K562 (cell line): ENCODE results near the gene RPS6KL1. TPM values are rescaled to one million over a fixed set of nuclear protein-coding genes. Genes with fewer than 3 reads are reported as not detected.

Experiments
- KDM5B ChIP-seq: fragments of 200-600 bp; sonication (generic); IDR thresholded peaks from 2 replicates; pipeline ENCODE4 v1.6.1; 2012; ENCODE audit warnings: low read depth, mild to moderate bottlenecking, moderate library complexity, low read length, control low read depth, inconsistent platforms; ENCODE audit not compliant: insufficient replicate concordance
- MECOM ChIP-seq: fragments of 250-450 bp; sonication (Bioruptor Pico); IDR thresholded peaks from 2 replicates; pipeline ENCODE4 v1.8.0; 2022; ENCODE audit warnings: inconsistent platforms
- NR2C2 ChIP-seq, 2 experiments: fragments of 200-800 bp in 1 of 2; sonication (Bioruptor generic) in 1 of 2; sonication (generic) in 1 of 2; formaldehyde crosslinking in 1 of 2; IDR thresholded peaks; 2 replicates each; pipeline versions ENCODE4 v1.6.1 to v1.8.0; 2016 to 2022; ENCODE audit warnings: mild to moderate bottlenecking in 1 of 2, missing compliant biosample characterization in 1 of 2, missing genetic modification characterization in 1 of 2, missing genetic modification reagents in 1 of 2
- PYGO2 ChIP-seq: fragments of 450-650 bp; IDR thresholded peaks from 2 replicates; pipeline ENCODE4 v1.6.1; 2016; ENCODE audit warnings: mild to moderate bottlenecking, missing genetic modification characterization, moderate library complexity, missing compliant biosample characterization
- XRCC4 ChIP-seq: IDR thresholded peaks from one replicate; pipeline ENCODE4 v1.6.1; 2011; ENCODE audit not compliant: insufficient read depth, insufficient read length; ENCODE audit errors: extremely low read depth
- ZFP1 ChIP-seq: fragments of 450-650 bp; formaldehyde crosslinking; IDR thresholded peaks from 2 replicates; pipeline ENCODE4 v1.4.0; 2020; ENCODE audit warnings: mild to moderate bottlenecking, mixed read lengths
- polyA plus RNA-seq, 8 experiments: library from polyadenylated mRNA; depleted of rRNA in 4 of 8; stranded (reverse) in 5 of 8; unstranded in 3 of 8; fragments of >200 nt; fragmentation: Nextera tagmentation in 2 of 8; fragmentation: Illumina TruSeq in 1 of 8; extraction: Ambion mirVana in 2 of 8; extraction: Trizol in 1 of 8; gene quantifications; 2 replicates each; pipeline versions ENCODE4 v1.2.1 to v1.2.3, GENCODE V29; 2011 to 2014; ENCODE audit warnings: inconsistent platforms in 1 of 8, missing spikeins in 1 of 8
- total RNA-seq, 7 experiments: library from RNA; depleted of rRNA in 6 of 7; stranded (reverse); fragments of >200 nt in 6 of 7; fragmentation: Illumina TruSeq in 2 of 7; extraction: Trizol in 2 of 7; gene quantifications; 2 replicates each; pipeline versions ENCODE4 v1.2.1 to v1.2.3, GENCODE V29; 2011 to 2021; ENCODE audit warnings: low replicate concordance in 1 of 7
- TF ChIP-seq, protein P1 (sequence below), 2 experiments: IDR thresholded peaks; 2 replicates each; pipeline ENCODE4 v1.6.1; 2012; ENCODE audit warnings: improper control_type of control experiment in 2 of 2, low read depth in 2 of 2, low read length in 2 of 2, borderline replicate concordance in 1 of 2
- TF ChIP-seq, protein P2 (sequence below): fragments of 250-450 bp; sonication (Bioruptor Pico); IDR thresholded peaks from 2 replicates; pipeline ENCODE4 v1.8.0; 2021; ENCODE audit warnings: mild to moderate bottlenecking, moderate library complexity
- TF ChIP-seq, protein P3 (sequence below): IDR thresholded peaks from 2 replicates; pipeline ENCODE4 v1.6.1; 2011; ENCODE audit warnings: borderline replicate concordance, low read depth, mild to moderate bottlenecking, moderate library complexity, low read length; ENCODE audit not compliant: insufficient read depth, poor library complexity, severe bottlenecking
- TF ChIP-seq, protein P4 (sequence below), 2 experiments: IDR thresholded peaks; 2 replicates each; pipeline ENCODE4 v1.6.1; 2011; ENCODE audit warnings: borderline replicate concordance in 1 of 2, control low read depth in 1 of 2, low read depth in 1 of 2, low read length in 1 of 2, mild to moderate bottlenecking in 1 of 2, mixed read lengths in 1 of 2, moderate library complexity in 1 of 2; ENCODE audit not compliant: insufficient read depth in 1 of 2, insufficient read length in 1 of 2, poor library complexity in 1 of 2, severe bottlenecking in 1 of 2; ENCODE audit errors: extremely low read depth in 1 of 2

The RPS6KL1 gene
- total and polyA plus RNA-seq, 9 of the 15 experiments (the other 6 are each of a cell fraction or from before 2014, with no cell fraction given) = 0.91 to 15.5 (median 8.1) TPM

DNA sequence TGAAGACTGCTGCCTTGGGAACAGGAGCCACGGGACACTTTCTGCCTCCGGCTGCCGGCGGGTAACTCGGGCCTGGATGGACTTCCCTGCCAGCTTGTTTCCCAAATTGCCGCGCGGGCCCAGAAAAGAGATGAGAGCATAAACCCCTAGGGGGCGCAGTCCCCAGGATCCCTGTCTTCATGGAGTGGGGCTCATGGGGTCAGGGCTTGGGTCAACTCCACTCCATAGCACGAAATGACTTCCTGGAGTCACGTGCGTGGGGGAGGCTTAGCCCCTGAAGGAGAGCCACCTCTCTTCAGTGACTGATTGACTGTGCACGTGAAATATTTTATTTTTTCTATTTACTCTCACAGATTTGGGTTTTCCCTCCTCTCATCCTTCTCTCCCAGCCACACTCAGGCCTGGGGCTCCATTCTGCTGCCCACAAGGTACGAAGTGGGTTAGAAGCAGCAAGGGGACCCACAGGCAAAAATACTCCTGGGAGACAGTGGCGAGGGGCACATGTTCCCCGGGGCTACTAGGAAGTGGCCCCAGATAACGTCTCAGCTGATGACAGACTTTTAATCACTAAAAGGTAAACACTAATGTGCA lies 22.3 kb upstream of the RPS6KL1 start (continued):
- TF ChIP-seq, protein P1, sequence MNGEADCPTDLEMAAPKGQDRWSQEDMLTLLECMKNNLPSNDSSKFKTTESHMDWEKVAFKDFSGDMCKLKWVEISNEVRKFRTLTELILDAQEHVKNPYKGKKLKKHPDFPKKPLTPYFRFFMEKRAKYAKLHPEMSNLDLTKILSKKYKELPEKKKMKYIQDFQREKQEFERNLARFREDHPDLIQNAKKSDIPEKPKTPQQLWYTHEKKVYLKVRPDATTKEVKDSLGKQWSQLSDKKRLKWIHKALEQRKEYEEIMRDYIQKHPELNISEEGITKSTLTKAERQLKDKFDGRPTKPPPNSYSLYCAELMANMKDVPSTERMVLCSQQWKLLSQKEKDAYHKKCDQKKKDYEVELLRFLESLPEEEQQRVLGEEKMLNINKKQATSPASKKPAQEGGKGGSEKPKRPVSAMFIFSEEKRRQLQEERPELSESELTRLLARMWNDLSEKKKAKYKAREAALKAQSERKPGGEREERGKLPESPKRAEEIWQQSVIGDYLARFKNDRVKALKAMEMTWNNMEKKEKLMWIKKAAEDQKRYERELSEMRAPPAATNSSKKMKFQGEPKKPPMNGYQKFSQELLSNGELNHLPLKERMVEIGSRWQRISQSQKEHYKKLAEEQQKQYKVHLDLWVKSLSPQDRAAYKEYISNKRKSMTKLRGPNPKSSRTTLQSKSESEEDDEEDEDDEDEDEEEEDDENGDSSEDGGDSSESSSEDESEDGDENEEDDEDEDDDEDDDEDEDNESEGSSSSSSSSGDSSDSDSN (IDR thresholded peaks at IDR 0.05; ENCODE audit: borderline replicate concordance in 1 of 2, low read depth in 2 of 2, low read length in 2 of 2) = no peak
- TF ChIP-seq MECOM = no peak
- TF ChIP-seq, protein P2, sequence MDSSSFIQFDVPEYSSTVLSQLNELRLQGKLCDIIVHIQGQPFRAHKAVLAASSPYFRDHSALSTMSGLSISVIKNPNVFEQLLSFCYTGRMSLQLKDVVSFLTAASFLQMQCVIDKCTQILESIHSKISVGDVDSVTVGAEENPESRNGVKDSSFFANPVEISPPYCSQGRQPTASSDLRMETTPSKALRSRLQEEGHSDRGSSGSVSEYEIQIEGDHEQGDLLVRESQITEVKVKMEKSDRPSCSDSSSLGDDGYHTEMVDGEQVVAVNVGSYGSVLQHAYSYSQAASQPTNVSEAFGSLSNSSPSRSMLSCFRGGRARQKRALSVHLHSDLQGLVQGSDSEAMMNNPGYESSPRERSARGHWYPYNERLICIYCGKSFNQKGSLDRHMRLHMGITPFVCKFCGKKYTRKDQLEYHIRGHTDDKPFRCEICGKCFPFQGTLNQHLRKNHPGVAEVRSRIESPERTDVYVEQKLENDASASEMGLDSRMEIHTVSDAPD (CRISPR knock-in tag) = no peak
- no peak for TF ChIP-seq PYGO2 (tag)
- TF ChIP-seq, protein P3, sequence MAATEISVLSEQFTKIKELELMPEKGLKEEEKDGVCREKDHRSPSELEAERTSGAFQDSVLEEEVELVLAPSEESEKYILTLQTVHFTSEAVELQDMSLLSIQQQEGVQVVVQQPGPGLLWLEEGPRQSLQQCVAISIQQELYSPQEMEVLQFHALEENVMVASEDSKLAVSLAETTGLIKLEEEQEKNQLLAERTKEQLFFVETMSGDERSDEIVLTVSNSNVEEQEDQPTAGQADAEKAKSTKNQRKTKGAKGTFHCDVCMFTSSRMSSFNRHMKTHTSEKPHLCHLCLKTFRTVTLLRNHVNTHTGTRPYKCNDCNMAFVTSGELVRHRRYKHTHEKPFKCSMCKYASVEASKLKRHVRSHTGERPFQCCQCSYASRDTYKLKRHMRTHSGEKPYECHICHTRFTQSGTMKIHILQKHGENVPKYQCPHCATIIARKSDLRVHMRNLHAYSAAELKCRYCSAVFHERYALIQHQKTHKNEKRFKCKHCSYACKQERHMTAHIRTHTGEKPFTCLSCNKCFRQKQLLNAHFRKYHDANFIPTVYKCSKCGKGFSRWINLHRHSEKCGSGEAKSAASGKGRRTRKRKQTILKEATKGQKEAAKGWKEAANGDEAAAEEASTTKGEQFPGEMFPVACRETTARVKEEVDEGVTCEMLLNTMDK = peak; percentile 63
- TF ChIP-seq XRCC4 = no peak
- TF ChIP-seq KDM5B = no peak
- TF ChIP-seq NR2C2 (CRISPR knock-in tag; IDR thresholded peaks at IDR 0.05) = no peak
- TF ChIP-seq NR2C2 (tag; IDR thresholded peaks at IDR 0.05) = peak; percentile 66
- TF ChIP-seq, protein P4, sequence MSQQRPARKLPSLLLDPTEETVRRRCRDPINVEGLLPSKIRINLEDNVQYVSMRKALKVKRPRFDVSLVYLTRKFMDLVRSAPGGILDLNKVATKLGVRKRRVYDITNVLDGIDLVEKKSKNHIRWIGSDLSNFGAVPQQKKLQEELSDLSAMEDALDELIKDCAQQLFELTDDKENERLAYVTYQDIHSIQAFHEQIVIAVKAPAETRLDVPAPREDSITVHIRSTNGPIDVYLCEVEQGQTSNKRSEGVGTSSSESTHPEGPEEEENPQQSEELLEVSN (IDR thresholded peaks at IDR 0.05; ENCODE audit: borderline replicate concordance in 1 of 2, extremely low read depth in 1 of 2, insufficient read depth in 1 of 2, insufficient read length in 1 of 2, low read depth in 1 of 2, low read length in 1 of 2, poor library complexity in 1 of 2, severe bottlenecking in 1 of 2) = peak in 1 of 2 experiments; percentile 39
- no peak for TF ChIP-seq ZFP1 (CRISPR knock-in tag)
